ENCODE measurements around the gene C2CD4A.

C2CD4A gene

DNA sequence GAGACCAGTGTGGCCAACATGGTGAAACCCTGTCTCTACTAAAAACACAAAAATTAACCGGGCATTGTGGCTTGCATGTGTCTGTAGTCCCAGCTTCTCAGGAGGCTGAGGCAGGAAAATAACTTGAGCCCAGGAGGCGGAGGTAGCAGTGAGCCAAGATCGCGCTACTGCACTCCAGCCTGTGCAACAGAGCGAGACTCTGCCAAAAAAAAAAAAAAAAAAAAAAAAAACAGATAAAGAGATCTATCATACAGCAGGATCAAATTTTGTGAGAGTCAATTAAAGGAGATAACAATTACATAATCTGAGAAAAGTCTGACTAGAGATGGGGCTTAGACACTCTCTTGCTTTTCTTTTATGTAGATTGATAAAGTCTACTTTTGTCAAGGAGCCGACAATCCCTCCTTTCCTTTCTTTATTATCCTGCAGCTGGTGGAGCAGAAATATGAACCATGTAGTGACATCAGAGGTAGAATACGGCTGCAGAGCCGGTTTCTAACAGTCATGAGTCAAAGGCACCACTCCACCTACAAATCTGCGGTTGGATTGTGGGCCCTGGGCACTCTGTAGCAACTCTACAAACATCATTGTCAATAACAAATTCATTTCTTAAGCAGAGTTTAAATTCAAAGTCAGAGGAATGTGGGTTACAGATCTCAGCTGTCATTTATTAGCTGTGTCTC is 9.0 kb downstream of the C2CD4A start:
- Histone ChIP-seq H3K36me3 (ENCODE audit: control insufficient read depth, insufficient read depth, low read length) (no peaks in the 10 kb centered on the region), H3K4me2 (ENCODE audit: low read length) (no peak overlapping the region), H3K4me3 (ENCODE audit: low read depth, low read length) (no peak overlapping the region), H3K9me3 (ENCODE audit: control insufficient read depth, low read length) (no peaks in the 10 kb centered on the region), H3K27me3 (ENCODE audit: control insufficient read depth, insufficient read depth, low read length) (no peaks in the 10 kb centered on the region), H3K27ac (no peak overlapping the region), H3K79me2 (no peaks in the 10 kb centered on the region), H3K4me1 (no peaks in the 10 kb centered on the region), H2AFZ (peak overlapping the region; percentile 45), H3K9ac (no peak overlapping the region)
- TF ChIP-seq, protein P1, sequence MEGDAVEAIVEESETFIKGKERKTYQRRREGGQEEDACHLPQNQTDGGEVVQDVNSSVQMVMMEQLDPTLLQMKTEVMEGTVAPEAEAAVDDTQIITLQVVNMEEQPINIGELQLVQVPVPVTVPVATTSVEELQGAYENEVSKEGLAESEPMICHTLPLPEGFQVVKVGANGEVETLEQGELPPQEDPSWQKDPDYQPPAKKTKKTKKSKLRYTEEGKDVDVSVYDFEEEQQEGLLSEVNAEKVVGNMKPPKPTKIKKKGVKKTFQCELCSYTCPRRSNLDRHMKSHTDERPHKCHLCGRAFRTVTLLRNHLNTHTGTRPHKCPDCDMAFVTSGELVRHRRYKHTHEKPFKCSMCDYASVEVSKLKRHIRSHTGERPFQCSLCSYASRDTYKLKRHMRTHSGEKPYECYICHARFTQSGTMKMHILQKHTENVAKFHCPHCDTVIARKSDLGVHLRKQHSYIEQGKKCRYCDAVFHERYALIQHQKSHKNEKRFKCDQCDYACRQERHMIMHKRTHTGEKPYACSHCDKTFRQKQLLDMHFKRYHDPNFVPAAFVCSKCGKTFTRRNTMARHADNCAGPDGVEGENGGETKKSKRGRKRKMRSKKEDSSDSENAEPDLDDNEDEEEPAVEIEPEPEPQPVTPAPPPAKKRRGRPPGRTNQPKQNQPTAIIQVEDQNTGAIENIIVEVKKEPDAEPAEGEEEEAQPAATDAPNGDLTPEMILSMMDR (IDR thresholded peaks at IDR 0.05) = no peak

DNA sequence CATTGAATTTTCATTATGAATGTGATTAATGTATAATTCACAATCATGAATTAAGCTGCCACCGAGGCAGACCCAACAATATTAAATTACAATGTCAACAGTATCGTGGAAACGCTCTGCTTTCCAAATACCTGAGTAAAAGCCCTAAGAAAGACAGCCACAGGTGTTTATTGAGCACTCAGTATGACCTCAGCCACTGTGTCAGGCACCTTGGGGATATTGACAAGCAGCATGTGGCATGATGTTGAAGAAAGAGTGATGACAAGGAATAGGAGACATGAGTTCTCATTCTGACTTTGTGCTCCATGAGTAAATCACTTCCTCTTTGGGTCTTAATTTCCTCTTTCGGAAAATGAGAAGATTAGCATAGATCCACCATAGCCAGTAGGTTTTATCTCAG is 12.8 kb downstream of the C2CD4A start:
- H3K4me3 ChIP-seq (ENCODE audit: low read depth, low read length) = no peak overlapping the region
- TF ChIP-seq, protein P1 (IDR thresholded peaks at IDR 0.05) = no peak
- no peaks in the 10 kb centered on the region for H3K4me1 ChIP-seq
- no peak overlapping the region for H3K9ac ChIP-seq
- H3K4me2 ChIP-seq (ENCODE audit: low read length) = no peak overlapping the region
- H3K27ac ChIP-seq = no peak overlapping the region
- H3K27me3 ChIP-seq (ENCODE audit: control insufficient read depth, insufficient read depth, low read length) = no peaks in the 10 kb centered on the region
- H2AFZ ChIP-seq = no peak overlapping the region
- H3K79me2 ChIP-seq = no peaks in the 10 kb centered on the region
- no peaks in the 10 kb centered on the region for H3K9me3 ChIP-seq (ENCODE audit: control insufficient read depth, low read length)
- H3K36me3 ChIP-seq (ENCODE audit: control insufficient read depth, insufficient read depth, low read length) = no peaks in the 10 kb centered on the region

DNA sequence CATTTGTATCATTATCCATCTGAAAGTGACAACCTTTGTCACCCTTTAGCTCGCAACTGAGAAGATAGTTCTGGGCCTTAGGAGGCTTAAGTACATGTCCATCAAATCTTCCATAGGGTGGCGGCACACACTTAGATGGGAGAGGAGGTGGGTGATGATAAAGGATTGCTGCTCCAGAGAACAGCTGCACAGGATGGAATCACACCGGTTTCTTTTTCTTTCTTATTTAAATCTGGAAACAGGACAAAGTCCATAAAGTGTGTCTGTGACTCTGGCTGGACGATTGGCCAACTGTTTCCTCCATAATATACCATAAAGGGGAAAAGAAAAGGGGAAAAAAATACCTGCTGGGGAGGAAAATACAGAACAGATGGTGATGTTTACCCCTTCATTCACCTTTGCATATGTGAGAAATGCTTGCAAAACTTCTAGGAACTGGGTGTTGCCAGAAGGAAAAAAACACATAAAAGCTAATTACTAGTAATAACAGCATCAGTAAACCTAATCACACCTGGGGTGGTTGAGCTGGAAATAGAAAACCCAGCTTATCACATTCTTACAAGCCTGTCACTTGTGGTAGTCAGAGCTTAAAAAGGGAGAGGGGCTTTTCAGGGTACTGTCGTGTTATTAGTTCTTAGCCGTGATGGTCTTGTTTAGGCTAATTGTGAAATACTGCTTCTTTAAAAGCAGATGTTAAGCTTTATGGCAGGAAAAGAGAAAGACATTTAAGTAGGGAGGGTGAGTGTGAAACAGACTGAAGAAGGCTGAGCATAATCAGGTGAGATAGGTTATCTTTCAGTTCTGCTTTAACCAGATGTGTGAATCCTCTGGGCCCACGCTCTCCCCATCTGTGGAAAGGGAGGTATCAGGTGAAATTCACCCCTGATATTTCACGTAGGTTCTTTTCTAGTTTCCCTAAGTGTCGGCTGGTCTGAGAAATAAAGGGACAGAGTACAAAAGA is 16.7 kb downstream of the C2CD4A start:
- H3K9ac ChIP-seq = no peak overlapping the region
- no peak overlapping the region for H3K27ac ChIP-seq
- no peaks in the 10 kb centered on the region for H3K9me3 ChIP-seq (ENCODE audit: control insufficient read depth, low read length)
- H3K36me3 ChIP-seq (ENCODE audit: control insufficient read depth, insufficient read depth, low read length) = no peaks in the 10 kb centered on the region
- TF ChIP-seq, protein P1 (IDR thresholded peaks at IDR 0.05) = no peak
- H3K79me2 ChIP-seq = no peaks in the 10 kb centered on the region
- H3K27me3 ChIP-seq (ENCODE audit: control insufficient read depth, insufficient read depth, low read length) = no peaks in the 10 kb centered on the region
- H2AFZ ChIP-seq = no peak overlapping the region
- H3K4me2 ChIP-seq (ENCODE audit: low read length) = no peak overlapping the region
- no peak overlapping the region for H3K4me3 ChIP-seq (ENCODE audit: low read depth, low read length)
- H3K4me1 ChIP-seq = no peaks in the 10 kb centered on the region

DNA sequence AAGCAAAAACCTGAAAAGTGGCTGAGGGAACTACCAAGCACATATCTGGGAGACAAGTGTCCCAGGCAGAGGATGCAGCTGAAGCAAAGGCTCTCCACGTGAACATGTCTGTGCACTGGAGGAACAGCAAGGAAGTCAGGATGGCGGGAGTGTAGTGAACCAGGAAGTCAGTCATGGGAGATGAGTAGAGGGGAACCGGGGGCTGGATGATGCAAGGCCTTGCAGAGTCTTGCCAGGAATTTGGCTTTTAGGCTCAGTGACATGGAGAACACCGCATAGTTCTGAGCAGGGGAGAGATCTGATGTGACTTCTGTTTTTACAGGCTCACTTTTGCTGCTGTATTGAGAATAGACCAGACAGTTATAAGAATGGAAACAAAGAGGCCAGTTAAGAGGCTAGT is 19.0 kb downstream of the C2CD4A start:
- TF ChIP-seq, protein P1 (IDR thresholded peaks at IDR 0.05) = no peak
- Histone ChIP-seq H3K4me3 (ENCODE audit: low read depth, low read length) (no peak overlapping the region), H3K79me2 (no peaks in the 10 kb centered on the region), H3K36me3 (ENCODE audit: control insufficient read depth, insufficient read depth, low read length) (no peaks in the 10 kb centered on the region), H3K27ac (no peak overlapping the region), H3K9me3 (ENCODE audit: control insufficient read depth, low read length) (no peaks in the 10 kb centered on the region), H3K4me1 (no peaks in the 10 kb centered on the region), H3K9ac (no peak overlapping the region), H3K27me3 (ENCODE audit: control insufficient read depth, insufficient read depth, low read length) (no peaks in the 10 kb centered on the region), H2AFZ (no peak overlapping the region), H3K4me2 (ENCODE audit: low read length) (no peak overlapping the region)

Data from parathyroid adenoma (tissue), 2 donors.